ENCODE results near the gene STPG1.

The STPG1 gene

GRCh38 chr1:24341260-24341659 is 72.3 kb downstream of the STPG1 start:
- no peak for DNase-seq (ENCODE audit: low read depth, low spot score)

GRCh38 chr1:24340770-24341169 is 72.8 kb downstream of the STPG1 start:
- peak; percentile 69 for DNase-seq (ENCODE audit: low read depth, low spot score)

GRCh38 chr1:24339996-24340395 is 73.6 kb downstream of the STPG1 start:
- DNase-seq (ENCODE audit: low read depth, low spot score), result no peak

GRCh38 chr1:24338447-24338846 is 75.1 kb downstream of the STPG1 start:
- no peak for DNase-seq (ENCODE audit: low read depth, low spot score)

- DNase-seq (ENCODE audit: low read depth, low spot score), result peak; percentile 48
Measured at GRCh38 chr1:24337455-24337854, 76.1 kb downstream of the STPG1 start.

GRCh38 chr1:24336075-24336474 is 77.5 kb downstream of the STPG1 start:
- DNase-seq (ENCODE audit: low read depth, low spot score), result no peak

- no peak for DNase-seq (ENCODE audit: low read depth, low spot score)
Measured at GRCh38 chr1:24331961-24332673, 81.5 kb downstream of the STPG1 start.

GRCh38 chr1:24329797-24330543 is 83.6 kb downstream of the STPG1 start:
- DNase-seq (ENCODE audit: low read depth, low spot score), result no peak

GRCh38 chr1:24329331-24329730 is 84.3 kb downstream of the STPG1 start:
- DNase-seq (ENCODE audit: low read depth, low spot score), result no peak

- no peak for DNase-seq (ENCODE audit: low read depth, low spot score)
Measured at GRCh38 chr1:24327891-24328290, 85.7 kb downstream of the STPG1 start.

- no peak for DNase-seq (ENCODE audit: low read depth, low spot score)
Measured at GRCh38 chr1:24327486-24327885, 86.1 kb downstream of the STPG1 start.

GRCh38 chr1:24325587-24326449 is 87.8 kb downstream of the STPG1 start:
- DNase-seq (ENCODE audit: low read depth, low spot score), result no peak

- DNase-seq (ENCODE audit: low read depth, low spot score), result no peak
Measured at GRCh38 chr1:24324903-24325302, 88.7 kb downstream of the STPG1 start.

GRCh38 chr1:24323281-24323680 is 90.3 kb downstream of the STPG1 start:
- no peak for DNase-seq (ENCODE audit: low read depth, low spot score)

GRCh38 chr1:24322470-24323177 is 91.0 kb downstream of the STPG1 start:
- no peak for DNase-seq (ENCODE audit: low read depth, low spot score)

- DNase-seq (ENCODE audit: low read depth, low spot score), result peak; percentile 94
Measured at GRCh38 chr1:24321697-24322469, 91.7 kb downstream of the STPG1 start.

- peak; percentile 82 for DNase-seq (ENCODE audit: low read depth, low spot score)
Measured at GRCh38 chr1:24321126-24321525, 92.5 kb downstream of the STPG1 start.

GRCh38 chr1:24319962-24320361 is 93.6 kb downstream of the STPG1 start:
- no peak for DNase-seq (ENCODE audit: low read depth, low spot score)

GRCh38 chr1:24319312-24319863 is 94.2 kb downstream of the STPG1 start, which contains the start of gene GRHL3:
Gene GRHL3, plus strand, starts transcription at chr1:24319357. Its CDS starts 195 bp downstream, at chr1:24319552.
- peak; percentile 86 for DNase-seq (ENCODE audit: low read depth, low spot score)

- DNase-seq (ENCODE audit: low read depth, low spot score), result no peak
Measured at GRCh38 chr1:24318615-24319311, 94.8 kb downstream of the STPG1 start.
